Endothelial cell of umbilical vein (primary cell): Measurements from ENCODE around the gene CACNA1A.

ENCODE experiments used
- EZH2 ChIP-seq: IDR thresholded peaks from 2 replicates; pipeline ENCODE4 v1.6.1; 2012; ENCODE audit warnings: borderline replicate concordance, low read depth, mild to moderate bottlenecking, moderate library complexity, low read length, inconsistent platforms; ENCODE audit not compliant: severe bottlenecking
- GATA2 ChIP-seq: IDR thresholded peaks from 2 replicates; pipeline ENCODE4 v1.7.0; 2011; ENCODE audit warnings: low read depth, mild to moderate bottlenecking, moderate library complexity, mixed read lengths, low read length; ENCODE audit not compliant: insufficient read length, insufficient read depth
- JUN ChIP-seq: IDR thresholded peaks from 2 replicates; pipeline ENCODE4 v1.6.1; 2011; ENCODE audit warnings: borderline replicate concordance, low read depth; ENCODE audit not compliant: insufficient read length, insufficient read depth
- POLR2A ChIP-seq: IDR thresholded peaks from 2 replicates; pipeline ENCODE4 v1.6.1; 2012; ENCODE audit warnings: low read depth, mild to moderate bottlenecking, control low read depth, low read length
- POLR2AphosphoS5 ChIP-seq: IDR thresholded peaks from 2 replicates; pipeline ENCODE4 v1.6.1; 2012; ENCODE audit warnings: low read depth, mild to moderate bottlenecking, control low read depth, low read length, moderate library complexity; ENCODE audit not compliant: insufficient read depth
- TF ChIP-seq, protein P1 (sequence below), 2 donors: IDR thresholded peaks; 1 replicate in 1 of 2; 2 replicates in 1 of 2; pipeline ENCODE4 v1.5.1; 2011; ENCODE audit warnings: low read length in 2 of 2, mild to moderate bottlenecking in 2 of 2, moderate library complexity in 2 of 2, control low read depth in 1 of 2, inconsistent platforms in 1 of 2, low read depth in 1 of 2; ENCODE audit not compliant: insufficient read depth in 1 of 2; ENCODE audit errors: extremely low read depth in 1 of 2
- TF ChIP-seq, protein P2 (sequence below): IDR thresholded peaks from 2 replicates; pipeline ENCODE4 v1.6.1; 2011; ENCODE audit not compliant: insufficient read depth, insufficient read length

DNA sequence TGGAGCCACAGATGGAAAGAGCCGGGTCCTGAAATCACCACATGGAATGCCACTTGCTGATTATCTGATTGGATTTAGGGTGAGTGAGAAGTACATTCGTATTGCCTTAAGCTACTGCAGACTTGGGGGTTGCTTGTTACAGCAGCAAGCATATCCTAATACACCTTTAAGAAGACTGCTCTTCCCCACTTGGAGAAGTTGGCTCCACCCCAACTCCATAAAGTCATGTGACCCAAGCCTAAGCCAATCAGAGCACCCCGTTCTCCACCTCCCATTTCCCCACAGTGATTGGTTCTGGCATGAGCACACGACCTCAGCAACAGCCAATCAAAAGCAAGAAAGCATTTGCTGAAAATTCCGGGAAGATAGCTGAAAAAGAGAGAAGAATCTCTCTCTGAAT, 23.1 kb downstream of the CACNA1A start:
- TF ChIP-seq, protein P1, sequence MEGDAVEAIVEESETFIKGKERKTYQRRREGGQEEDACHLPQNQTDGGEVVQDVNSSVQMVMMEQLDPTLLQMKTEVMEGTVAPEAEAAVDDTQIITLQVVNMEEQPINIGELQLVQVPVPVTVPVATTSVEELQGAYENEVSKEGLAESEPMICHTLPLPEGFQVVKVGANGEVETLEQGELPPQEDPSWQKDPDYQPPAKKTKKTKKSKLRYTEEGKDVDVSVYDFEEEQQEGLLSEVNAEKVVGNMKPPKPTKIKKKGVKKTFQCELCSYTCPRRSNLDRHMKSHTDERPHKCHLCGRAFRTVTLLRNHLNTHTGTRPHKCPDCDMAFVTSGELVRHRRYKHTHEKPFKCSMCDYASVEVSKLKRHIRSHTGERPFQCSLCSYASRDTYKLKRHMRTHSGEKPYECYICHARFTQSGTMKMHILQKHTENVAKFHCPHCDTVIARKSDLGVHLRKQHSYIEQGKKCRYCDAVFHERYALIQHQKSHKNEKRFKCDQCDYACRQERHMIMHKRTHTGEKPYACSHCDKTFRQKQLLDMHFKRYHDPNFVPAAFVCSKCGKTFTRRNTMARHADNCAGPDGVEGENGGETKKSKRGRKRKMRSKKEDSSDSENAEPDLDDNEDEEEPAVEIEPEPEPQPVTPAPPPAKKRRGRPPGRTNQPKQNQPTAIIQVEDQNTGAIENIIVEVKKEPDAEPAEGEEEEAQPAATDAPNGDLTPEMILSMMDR (IDR thresholded peaks at IDR 0.05; ENCODE audit: extremely low read depth in 1 of 2, insufficient read depth in 1 of 2, low read depth in 1 of 2, low read length in 2 of 2) = no peak
- TF ChIP-seq POLR2A (no peak), EZH2 (no peak), JUN (no peak), GATA2 (no peak), POLR2AphosphoS5 (no peak)
- TF ChIP-seq, protein P2, sequence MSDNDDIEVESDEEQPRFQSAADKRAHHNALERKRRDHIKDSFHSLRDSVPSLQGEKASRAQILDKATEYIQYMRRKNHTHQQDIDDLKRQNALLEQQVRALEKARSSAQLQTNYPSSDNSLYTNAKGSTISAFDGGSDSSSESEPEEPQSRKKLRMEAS = no peak
